Adrenal gland (tissue), 5 donors: ENCODE measurements around the gene SMIM21.

Experiments used
- POLR2A ChIP-seq, 2 donors: fragments of 450-650 bp; IDR thresholded peaks; one replicate each; pipeline ENCODE4 v1.6.1; 2017; ENCODE audit warnings: antibody characterized with exemption in 2 of 2, mild to moderate bottlenecking in 2 of 2, moderate library complexity in 1 of 2
- TF ChIP-seq, protein P1 (sequence below), 6 experiments: fragments of 450-650 bp in 4 of 6; fragments of 200-600 bp in 2 of 6; sonication (generic) in 1 of 6; IDR thresholded peaks; 1 replicate in 5 of 6; 2 replicates in 1 of 6; pipeline versions ENCODE4 v1.5.1 to v1.8.0; 2016 to 2021; ENCODE audit warnings: antibody characterized with exemption in 6 of 6, mild to moderate bottlenecking in 2 of 6, moderate library complexity in 1 of 6
- donor health status: DM: no; HTN: no; CAD: no.

DNA sequence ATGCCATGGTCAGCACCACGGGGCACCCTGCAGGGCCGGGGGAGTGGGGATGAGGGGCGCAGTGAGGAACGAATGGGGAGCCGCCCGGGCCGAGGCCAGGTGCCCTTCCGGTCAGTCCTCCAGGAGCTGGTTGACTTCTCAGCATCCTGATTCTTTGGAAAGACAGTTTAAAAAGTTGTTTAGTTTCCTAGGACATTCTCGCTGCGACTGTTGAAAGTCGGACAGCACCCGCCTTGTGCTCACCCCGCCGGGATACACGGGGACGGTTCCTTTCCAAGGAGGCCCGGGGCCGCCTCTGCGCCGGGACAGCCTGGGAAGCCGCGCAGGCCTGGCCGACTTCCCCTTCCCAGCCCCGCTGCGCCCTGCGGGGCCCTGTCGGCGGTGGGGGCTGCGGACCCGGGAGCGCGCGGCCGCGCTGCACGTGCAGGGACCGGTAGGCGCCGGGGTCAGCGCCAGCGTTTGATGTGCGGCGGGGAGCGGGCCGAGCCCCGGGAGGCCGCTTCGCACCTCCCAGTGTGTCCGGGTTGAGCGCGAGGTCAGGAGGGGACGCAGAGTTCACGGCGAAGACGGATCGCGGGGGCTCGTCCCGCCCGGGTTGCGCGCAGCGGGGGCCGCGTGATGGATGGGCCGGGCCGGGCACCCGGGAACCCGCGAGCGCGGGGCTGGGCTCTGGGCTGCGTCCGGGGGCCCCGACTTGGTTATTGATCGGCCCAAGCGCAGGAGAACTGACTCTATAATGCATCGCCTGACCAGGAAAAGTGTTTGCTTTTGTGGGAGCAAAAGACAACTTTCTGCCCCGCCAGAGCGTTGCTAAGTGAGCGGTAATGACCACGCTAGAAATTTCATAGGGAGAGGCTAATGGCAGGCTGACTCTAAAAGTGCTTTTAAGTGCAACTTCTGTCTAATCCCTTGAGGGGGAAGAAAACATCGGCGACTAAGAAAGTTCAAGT, 28.0 kb upstream of the SMIM21 start:
- TF ChIP-seq, protein P1, sequence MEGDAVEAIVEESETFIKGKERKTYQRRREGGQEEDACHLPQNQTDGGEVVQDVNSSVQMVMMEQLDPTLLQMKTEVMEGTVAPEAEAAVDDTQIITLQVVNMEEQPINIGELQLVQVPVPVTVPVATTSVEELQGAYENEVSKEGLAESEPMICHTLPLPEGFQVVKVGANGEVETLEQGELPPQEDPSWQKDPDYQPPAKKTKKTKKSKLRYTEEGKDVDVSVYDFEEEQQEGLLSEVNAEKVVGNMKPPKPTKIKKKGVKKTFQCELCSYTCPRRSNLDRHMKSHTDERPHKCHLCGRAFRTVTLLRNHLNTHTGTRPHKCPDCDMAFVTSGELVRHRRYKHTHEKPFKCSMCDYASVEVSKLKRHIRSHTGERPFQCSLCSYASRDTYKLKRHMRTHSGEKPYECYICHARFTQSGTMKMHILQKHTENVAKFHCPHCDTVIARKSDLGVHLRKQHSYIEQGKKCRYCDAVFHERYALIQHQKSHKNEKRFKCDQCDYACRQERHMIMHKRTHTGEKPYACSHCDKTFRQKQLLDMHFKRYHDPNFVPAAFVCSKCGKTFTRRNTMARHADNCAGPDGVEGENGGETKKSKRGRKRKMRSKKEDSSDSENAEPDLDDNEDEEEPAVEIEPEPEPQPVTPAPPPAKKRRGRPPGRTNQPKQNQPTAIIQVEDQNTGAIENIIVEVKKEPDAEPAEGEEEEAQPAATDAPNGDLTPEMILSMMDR (IDR thresholded peaks at IDR 0.05), result no peak
- TF ChIP-seq POLR2A (IDR thresholded peaks at IDR 0.05), result no peak
